Hematopoietic multipotent progenitor cell treated with erythropoietin and hydrocortisone succinate and interleukin-3 and kit ligand, for 4 days (in vitro differentiated cells): ENCODE measurements around the gene COQ7.

Source experiments
- DNase-seq: peaks from one replicate; pipeline ENCODE4 v3.0.0-alpha.2; 2015

Gene COQ7

DNA sequence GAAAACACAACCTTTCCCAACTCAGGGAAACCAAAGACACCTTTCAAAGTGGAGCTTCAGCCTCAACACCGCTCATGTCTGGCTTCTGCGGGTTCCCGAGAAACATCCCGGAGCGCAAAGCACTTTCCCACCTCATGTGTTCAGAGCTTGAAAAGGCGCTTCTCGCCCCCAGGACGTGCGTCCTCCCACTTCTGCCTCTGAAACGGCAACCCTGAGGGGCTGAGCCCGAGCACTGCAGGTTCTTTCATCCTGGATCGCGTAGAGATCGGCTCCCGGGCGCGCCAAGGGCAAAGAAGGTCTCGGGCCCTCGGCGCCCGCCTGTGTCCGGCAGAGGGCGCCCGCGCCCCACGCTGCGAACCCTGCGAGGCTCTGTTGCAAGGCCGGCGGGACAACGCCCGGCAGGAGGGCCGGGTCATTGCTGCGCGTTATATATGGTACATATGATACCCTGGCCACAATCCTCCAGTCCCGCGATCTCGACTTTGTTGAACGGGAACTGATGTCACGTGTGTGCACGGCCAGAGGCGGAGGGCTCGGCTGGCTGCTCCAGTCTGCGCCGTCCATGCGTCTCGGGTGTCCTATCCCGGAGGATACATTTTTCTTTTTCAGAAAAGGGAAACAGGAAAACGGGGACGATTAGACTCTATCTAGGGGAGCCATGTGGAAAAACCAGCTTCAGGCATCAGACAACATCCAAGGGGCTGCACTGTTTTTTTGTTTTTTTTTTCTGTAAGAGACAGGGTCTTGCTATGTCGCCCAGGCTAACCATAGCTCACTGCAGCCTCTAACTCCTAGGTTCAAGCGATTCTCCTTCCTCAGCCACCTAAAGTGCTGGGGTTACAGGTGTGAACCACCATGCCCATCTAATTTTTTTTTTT is 19.1 kb downstream of the COQ7 start:
- DNase-seq: peak; percentile 94

DNA sequence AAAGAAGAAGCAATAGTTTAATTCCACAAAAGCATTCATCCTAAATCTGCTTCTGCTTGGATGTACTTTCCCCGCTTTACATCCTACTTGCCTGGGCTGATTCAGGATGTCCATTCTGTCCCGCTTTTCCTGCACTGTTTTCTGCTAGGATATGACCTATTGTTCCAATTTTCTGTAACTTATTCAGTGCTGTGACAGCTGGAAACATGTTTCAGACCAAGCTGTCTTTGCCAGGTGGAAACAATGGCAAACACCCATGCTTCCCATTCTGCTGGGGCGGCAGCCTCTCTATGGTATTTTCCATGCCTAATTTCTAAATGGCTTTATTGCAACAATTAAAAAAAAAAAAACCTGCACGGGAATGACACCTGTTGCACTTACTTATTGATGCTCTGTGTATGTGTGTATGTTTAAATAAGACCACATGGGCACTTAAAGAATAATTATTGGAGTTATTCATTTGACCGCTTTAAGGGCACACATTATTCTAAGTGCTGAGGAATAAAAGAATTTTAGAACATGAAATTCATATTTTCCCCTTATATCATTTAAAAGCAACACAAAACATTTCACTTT is 21.0 kb downstream of the COQ7 start:
- DNase-seq: no peak

DNA sequence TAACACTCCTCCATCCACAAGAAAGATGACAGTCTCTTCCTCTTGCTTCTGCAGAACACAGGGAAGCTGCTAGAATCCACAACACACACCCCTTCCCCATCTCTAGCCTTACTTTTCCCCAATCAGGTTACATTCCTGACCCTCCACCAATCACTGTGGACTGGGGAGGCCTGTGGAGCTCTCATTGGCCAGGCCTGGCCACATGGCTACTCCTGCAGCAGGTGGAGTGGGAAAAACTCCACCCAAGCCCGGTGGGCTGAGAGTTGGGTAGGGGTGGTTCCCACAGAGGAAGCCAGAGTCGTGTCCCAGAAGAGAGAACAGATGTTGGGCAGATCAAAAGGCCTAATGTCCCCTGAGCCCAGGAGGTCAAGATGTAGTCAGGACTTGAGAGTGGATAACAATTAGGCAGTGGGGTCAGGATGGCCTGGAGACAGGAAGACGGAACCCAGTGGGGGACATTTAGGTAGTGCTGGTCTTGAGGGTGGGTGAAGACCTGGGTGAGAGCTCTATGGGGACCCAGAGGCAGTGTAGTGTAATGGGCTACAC is 22.1 kb downstream of the COQ7 start:
- no peak for DNase-seq

DNA sequence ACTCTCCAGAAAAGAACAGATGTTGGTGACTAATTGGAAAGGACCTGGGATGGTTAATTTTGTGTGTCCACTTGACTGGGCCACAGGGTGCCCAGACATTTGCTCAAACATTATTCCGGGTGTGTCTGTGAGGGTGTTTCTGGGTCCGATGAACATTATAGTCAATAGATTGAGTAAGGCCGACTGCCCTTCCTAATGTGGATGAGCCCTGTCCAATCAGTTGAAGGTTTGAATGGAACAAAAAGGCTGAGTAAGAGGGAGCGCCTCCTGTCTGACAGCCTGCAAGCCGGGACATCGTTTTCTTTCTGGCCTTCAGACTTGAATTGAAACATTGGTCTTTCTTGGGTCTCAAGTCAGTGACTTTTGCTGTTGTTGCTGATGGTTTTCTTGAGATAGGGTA is 23.5 kb downstream of the COQ7 start:
- no peak for DNase-seq

DNA sequence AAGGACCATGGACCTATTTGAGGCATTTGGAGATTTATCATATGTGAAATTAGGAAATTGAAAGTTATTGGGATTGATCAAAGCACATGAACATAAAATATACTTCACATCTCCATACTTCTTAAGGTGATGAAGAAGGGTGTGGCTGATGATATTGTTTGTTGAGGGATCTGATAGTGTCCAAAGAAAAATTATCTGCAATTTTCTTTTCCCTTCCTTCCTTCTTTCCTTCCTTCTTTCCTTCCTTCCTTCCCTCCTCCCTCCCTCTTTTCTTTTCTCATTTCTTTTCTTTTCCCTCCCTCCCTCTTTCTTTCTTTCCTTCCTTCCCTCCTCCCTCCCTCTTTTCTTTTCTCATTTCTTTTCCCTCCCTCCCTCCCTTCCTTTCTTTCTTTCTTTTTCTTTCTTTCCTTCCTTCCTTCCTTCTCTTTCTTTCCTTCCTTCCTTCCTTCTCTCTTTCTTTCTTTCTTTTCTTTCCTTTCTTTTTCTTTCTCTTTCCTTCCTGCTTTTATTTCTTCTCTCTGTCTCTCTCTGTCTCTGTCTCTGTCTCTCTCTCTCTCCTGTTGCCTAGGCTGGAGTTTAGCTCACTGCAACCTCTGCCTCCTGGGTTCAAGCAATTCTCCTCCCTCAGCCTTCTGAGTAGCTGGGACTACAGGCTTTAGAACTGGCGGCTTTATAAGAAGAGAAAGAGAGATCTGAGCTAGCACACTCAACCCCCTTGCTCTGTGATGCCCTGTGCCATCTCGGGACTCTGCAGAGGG is 25.4 kb downstream of the COQ7 start:
- no peak for DNase-seq

DNA sequence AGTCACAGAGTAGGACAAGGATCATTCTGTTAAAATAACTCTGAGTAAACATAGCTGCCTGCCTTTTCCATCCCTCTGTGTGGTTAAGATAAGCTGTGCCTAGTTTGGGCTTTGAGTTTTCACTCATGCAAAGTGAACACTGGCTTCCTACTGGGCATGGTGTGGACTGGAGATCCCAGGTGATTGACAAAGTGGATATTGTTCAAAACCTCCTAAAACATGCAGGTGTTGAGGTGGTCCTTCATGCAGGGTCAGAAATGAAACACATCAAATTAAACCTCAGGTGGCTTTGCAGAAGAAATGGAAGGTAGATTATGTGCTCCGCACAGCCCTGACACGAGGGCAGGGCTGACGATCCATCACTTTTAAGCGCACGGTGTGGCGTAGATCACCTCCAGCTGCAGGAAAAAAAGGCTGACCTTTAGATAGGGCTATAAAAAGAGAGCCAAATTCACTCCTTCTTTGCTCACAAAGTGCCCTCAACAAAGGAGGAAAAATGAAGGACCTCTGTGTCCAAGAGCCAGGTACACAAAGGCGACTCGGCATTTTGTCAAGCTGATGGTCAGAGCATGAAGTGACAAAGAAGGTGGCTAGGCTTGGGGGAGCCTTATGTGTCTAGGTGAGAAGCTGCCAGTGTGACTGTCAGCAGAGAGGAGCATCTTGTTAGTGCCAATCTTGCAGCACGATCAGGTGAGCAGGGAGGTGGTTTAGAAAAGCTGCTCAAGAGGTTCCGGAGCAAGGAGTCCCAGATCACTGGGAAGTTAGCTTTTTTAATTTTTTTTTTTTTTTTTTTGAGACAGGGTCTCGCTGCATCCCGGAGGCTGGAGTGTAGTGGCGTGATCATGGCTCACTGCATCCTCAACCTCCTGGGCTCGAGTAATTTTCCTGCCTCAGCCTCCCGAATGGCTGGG is 26.5 kb downstream of the COQ7 start:
- no peak for DNase-seq

DNA sequence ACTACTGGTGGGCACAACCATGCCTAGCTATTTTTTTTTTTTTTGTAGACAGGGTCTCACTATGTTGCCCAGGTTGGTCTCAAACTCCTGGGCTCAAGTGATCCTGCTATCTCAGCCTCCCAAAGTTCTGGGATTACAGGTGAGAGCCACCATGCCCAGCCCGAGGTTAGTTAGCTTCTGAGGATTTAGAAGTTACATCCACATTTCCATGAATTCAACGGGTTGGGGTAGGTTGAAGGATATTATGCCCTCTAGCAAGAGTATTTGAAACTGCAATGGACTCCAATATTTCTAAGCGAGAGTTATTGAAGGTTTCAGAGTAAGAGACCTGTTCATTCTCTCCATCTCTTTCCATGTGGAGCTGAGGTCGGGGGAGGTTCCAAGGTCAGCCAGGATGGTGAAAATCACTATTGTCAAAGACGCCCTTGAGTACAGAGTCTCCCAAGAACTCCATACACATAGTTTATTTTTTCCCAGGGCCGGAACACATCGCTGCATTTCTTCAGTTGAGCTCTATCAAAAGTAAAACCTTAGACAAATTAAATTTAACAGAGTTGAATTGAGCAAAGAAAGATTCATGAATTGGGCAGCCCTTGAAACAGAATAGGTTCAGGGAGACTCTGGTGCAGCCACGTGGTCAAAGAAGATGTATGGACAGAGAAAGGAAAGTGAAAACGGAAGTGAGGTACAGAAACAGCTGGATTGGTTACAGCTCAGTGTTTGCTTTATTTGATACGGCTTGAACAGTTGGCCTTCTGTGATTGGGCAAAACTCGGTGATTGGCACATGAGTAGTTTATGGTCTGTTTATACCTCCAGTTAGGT is 27.3 kb downstream of the COQ7 start:
- DNase-seq: peak; percentile 40

DNA sequence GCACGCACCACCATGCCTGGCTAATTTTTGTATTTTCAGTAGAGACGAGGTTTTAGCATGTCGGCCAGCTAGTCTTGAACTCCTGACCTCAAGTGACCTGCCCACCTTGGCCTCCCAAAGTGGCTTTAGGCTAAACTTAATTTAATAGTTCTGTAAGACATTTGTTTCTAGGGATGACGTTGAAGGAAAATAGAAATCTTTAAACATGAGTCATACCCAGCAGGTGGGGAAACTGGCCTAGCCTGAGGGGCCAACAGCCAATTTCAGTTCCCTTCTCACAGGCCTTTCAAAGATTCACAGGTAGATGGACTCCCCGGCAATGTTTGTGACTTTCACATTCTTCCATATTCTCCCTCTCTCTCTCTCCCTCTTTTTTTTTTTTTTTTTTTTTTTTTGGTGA is 28.2 kb downstream of the COQ7 start:
- no peak for DNase-seq

DNA sequence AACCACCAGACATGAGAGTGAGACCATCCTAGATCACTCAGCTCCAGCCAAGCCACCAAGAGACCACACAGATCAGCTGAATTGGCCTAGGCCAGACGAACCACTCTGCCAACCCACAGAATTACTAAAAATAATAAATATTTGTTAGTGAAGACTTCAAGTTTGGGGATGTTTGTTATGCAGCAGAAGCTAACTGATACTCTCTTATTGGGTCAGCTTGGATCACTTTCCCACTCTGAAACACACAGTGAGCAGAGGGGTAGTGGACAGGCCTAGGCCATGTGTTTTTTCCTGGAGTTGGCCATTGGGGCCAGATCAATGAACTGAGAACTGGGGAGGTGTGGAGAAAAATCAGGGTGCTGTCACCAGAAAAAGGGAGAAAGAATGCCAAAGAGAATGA is 30.8 kb downstream of the COQ7 start:
- DNase-seq: no peak

DNA sequence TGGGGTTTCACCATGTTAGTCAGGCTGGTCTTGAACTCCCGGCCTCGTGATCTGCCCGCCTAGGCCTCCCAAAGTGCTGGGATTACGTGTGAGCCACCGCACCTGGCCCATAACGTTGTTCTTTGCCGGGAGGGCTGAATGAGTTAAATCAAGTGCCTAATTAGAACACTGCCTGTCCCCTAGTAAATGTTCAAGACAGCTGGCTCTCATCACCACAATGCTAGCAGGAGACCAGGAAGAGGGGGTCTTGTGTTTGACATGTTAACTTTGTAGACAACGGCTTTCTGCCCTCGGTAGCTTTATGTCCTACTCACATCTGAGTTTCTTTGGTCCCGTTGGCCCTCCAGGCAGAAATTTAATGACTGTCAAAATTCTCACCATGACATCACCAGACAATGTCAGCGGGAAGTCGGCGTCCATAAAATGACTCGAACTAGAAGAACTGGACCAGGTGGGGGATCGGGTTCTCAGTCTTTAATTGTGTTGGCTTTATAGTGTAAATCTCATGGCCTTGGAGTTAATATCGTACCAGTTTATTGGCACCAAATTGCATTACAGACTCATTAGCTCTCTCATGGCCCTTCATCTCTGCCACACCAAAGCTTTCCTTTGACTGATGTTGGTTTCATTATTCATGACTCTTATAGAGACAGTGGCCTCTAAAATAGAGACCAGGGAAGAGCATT is 34.9 kb downstream of the COQ7 start:
- DNase-seq: no peak

DNA sequence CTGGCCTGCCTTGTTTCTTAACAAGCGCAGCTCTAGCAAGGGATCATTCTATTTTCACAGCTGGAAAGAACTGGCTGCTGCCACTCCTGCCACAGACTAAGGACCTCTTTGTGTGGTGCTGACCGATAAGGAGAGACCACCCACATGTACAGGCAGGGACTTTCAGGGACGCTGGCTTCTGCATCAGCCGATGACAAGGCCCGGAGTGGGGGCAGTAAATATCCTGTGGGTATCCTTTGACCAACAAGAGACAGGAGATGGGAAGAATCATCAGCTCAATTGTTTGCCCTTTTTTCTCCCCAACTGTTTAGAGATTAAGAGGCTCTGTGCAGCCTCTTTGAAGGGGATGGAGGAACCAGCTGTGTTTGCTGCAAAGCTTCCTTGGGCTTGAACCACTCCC is 37.2 kb downstream of the COQ7 start:
- DNase-seq: no peak

DNA sequence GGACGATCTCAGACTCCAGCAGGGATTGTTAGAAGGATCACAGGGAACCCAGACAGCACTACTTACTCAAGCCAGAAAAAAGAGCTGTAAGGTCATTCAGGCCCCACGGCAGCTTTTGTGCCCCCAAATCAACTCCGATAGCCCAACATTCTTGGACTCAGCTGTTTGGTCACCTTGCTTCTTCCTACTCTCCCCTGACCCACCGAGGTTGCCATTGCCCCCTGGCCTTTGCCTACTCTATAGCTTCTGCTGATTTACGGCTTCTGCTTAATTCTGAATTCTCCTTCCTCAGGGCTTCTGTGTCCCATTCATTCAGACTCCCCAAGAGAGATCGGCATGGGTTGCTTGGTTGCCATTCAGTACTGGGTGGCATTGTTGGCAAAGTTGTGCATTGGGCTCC is 37.7 kb downstream of the COQ7 start:
- no peak for DNase-seq

DNA sequence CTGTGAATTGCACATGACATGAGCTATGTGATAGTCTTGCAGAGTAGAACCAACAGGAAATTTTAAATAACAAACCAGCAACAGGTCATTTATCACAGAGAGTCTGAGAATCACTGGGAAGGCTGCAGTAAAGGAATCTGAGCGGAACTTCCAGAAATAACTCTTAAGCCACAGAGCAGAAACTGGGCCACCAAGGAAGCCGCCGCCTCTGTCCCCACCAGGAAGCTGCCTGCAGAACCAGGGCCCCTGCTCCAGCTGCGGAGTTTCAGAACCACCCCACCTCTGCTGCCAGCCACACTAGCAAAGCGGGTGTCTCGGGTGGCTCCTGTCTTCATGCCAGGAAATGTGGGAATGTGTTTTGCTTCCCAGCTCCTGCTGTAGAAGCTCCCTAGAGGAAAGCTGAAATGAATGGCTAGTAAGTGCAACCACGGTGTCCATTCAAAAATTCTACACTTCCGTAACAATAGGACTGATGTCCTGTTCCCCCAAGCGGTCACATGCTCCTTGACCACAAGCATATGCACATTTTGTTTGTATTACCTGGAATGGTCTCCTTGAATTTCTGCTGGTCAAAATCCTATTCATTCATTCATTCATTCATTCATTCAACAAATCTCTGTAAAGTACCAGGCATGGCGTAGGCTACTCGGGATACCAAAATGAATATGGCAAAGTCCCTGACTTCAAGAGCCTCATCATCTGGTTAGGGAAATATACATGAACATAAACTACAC is 38.6 kb downstream of the COQ7 start:
- DNase-seq: no peak

DNA sequence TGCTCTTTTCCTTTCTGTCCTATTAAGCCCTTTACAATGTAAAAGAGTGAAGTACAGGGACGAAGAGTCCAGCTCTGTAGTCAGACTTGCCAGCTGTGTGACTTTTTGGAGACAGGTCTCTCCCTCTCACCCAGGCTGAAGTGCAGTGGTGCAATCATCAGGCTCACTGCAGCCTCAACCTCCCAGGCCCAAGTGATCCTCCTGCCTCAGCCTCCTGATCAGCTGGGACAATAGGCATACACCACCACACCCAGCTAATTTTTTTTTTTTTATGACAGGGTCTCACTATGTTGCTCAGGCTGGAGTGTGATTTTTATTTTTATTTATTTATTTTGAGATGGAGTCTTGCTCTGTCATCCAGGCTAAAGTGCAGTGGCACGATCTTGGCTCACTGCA is 39.2 kb downstream of the COQ7 start:
- no peak for DNase-seq

DNA sequence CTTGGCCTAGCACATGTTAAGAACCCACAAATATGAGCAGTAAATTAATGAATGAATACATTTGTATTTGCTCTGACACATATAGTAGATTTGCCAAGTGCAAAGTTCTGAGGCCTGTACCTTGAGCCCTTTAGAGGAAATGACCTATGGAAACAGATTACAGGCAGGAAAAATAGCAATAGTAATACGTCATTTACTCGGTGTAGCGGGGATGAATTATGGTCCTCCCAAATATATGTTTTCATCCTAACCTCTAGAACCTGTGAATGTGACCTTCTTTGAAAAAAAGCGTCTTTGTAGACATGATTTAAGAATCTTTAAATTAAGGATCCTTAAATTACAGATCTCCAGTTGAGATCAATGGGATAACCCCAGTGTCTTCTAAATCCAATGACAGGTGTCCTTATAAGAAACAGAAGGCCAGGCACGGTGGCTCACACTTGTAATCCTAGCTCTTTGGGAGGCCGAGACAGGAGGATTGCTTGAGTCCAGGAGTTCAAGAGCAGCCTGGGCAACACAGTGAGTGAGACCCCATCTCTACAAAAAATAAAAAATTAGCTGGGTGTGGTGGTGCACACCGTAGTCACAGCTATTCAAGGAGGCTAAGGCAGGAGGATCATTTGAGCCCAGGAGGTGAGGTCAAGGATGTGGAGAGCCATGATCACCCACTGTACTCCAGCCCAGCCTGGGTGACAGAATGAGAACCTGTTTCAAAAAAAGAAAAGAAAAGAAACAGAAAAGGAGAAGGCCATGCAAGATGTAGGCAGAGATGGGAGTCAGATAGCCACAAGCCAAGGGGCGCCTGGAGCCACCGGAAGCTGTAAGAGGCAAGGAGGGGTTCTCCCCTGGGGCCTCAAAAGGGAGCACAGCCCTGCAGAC is 41.2 kb downstream of the COQ7 start:
- DNase-seq: no peak

DNA sequence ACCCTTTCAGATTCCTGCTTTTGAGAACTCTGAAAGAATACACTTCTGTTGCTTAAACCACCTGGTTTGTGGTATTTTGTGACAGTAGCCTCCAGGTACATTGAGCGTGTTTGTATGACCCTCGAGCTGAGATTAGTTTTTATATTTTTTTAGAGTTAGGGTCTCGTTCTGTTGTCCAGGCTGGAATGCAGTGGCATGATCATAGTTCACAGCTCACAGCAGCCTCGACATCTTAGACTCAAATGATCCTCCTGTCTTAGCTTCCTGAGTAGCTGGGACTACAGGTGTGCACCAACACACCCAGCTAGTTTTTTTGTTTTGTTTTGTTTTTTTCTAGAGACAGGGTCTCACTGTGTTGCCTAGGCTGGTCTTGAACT is 41.9 kb downstream of the COQ7 start:
- no peak for DNase-seq

DNA sequence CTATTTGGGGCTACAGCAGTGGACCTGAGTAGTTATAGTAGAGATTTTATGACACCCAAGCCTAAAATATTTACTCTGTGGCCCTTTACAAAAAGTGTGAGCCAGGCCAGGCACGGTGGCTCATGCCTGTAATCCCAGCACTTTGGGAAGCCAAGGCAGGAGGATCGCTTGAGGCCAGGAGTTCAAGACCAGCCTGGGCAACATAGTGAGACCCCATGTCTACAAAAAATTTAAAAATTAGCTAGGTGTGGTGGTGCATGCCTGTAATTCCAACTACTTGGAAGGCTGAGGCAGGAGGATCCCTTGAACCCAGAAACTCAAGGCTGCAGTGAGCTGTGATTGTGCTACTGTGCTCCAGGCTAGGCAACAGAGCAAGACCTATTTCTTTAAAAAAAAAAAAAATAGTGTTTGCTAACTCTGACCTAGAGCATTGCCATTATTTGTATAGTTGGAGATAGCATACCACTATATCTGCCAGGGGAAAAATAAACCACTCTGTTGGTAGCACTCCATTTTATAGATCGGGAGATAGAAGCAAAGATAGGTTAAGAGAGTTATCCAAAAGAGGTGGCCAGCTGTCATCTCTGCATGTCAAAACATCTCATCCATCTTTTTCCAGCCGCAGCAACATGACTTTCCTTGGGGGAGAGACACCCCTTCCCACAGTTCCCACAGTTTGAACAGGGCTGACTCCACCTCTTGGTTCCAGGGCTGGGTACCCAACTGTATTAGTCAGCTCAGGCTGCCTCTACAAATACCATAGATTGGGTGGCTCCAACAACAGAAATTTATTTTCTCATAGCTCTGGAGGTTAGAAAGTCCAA is 43.3 kb downstream of the COQ7 start:
- no peak for DNase-seq

DNA sequence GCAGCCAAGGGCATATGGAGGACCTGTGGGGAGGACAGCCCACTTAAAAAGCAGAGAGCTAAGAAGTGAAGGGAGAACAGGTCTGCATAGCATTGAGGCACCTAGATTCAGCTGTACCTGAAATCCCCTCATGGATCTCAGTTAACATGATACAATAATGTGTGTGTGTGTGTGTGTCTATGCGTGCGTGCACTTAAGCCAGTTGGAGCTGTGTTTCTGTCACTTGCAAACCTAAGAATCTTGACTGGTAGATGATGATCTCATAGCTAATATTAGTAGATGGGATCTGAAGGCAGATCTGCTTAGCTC is 44.6 kb downstream of the COQ7 start:
- DNase-seq: no peak
